GM21529 (cell line): ENCODE measurements around the gene NRG2.
A peak's percentile ranks its signal among the peaks of the same experiment; 100 is the strongest.

Source experiments
- ATAC-seq: cut with Tn5 transposase; IDR thresholded peaks from one replicate; pipeline ENCODE4 v1.9.1; 2021; ENCODE audit not compliant: unreplicated experiment

The NRG2 gene

GRCh38 chr5:139975306-139975705, 67.8 kb downstream of the NRG2 start:
- ATAC-seq = no peak

GRCh38 chr5:139974661-139975060, 68.4 kb downstream of the NRG2 start:
- no peak for ATAC-seq

DNA sequence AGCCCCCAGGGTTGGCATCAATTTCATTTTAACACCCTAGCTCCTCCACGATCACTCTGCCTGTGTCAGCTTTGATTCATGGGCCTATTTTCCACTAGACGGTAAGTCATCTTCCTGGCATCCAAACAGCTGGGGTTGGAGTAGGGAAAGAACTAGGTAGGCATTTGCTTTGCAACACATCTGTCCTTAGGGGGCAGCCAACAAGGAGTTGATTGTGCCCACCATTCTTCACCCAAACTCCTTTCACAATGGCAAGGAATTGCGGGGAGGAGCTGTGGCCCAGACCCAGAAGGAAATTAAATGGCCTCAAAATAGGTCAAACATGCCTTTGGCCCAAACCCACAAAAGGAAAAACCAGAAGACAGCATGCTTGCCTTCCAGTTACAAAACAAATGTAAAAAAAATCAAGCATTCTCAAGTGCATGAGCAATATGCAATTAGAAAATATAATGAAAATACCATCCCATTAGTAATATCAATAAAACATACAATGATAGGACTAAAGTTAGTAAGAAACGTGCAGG, 71.8 kb downstream of the NRG2 start:
- ATAC-seq = no peak

DNA sequence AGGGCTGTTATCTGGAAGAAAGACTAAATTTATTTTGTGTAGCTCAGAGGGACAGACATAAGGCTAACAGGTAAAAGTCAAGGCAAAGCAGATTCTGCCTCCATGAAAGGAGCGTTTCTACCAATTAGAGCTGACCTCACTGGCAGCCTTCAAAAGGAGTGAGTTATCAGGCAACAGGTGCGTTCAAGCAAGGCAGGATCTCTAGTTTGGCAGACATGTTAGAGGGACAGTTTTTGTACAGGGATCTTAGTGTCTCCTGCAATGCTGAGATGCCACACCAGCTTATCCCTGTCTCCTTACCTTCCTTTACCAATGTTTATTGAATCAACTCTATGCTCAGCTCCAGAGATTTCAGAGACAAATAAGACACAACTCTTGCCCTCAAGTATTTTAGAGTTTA, 73.8 kb downstream of the NRG2 start:
- ATAC-seq = no peak

- peak; percentile 90 for ATAC-seq
These were observed 74.4 kb downstream of the NRG2 start for GRCh38 chr5:139968547-139969261.

GRCh38 chr5:139967353-139967752, 75.7 kb downstream of the NRG2 start:
- no peak for ATAC-seq

DNA sequence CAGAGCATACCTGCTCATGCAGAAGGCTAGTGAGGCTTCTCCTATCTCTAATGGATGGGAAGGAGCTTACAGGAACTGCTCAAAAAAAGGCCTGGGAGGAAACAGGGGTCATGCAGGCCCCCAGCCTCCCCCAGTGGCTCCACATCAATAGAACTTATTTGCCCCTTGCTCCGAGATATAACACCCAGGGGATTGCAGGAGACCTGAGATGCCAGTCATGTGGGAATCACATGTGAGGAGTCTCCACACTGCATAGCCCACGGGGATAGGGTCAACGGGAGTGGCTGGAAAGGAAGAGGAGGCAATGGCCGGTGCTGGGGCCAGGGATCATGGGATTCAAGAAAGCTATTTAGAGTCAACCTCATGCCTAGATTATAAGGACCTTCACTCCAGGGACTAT, 76.2 kb downstream of the NRG2 start:
- no peak for ATAC-seq

- ATAC-seq = no peak
These were observed 78.0 kb downstream of the NRG2 start for GRCh38 chr5:139964994-139965565.

DNA sequence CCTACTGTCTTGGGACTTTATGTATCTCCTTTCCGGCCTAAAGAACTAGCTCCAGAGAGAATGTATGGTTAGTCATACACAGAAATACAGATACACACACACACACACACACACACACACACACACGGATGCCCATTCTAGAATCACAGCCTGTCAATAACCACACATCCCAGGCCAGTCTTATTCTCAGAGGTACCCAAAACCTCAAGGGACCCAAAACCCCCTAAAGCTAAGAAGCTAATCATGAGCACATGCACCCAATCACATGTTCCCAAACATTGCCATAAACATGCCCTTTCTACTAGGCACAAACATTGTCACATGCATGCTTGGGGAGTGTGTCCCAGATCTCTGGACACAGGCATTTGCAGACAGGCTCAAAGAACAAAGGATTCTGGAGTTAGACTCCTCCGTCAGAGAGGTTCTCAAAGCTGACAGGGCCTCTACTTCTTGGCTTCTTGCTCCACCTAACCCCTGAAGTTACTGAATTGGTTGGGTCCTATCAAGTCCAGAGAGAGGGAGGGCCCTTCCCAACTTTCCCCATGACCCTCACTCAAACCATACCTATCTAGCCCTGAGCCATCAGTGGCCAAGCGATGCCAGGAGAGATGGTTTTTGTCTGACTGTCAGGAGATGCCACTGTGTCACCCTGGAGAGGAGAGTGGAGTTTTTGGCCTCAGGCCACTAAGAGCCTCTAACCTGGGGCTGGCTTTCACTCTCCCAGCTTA, 78.7 kb downstream of the NRG2 start:
- no peak for ATAC-seq

GRCh38 chr5:139962445-139962844, 80.7 kb downstream of the NRG2 start:
- no peak for ATAC-seq

GRCh38 chr5:139961435-139962157, 81.5 kb downstream of the NRG2 start:
- peak; percentile 54 for ATAC-seq

DNA sequence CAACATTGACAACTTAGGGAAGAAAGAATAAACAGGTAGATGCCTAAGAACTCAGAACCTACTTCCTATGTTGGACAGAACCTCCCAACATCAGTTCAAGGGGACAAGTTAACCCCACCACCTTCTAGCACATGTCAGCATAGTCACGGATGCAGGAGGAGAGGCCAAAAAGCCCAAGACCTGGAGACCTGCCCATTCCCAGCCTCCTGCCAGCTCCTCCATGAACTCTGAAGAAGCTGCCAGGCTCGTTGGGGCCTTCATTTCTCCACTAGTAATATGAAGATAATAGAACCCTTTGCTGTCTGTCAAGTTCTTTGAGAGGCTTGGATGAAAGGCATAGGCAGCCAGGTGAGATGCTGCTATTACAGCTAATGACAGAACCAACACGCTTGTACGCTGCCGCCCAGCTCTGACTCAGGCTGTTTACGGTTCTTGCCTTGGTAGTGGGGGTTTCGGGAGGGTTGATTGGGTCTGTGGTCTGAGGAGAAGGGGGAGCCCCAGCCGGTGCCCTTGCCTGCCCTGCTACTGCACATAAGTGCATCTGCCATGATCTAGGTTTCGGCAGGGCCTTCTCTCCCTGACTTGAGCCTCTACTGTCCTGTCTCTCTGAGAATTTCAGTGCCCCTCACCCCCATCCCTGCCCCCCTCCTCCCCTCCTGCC, 82.2 kb downstream of the NRG2 start:
- peak; percentile 77 for ATAC-seq

- no peak for ATAC-seq
These were observed 84.5 kb downstream of the NRG2 start for GRCh38 chr5:139958432-139959148.

DNA sequence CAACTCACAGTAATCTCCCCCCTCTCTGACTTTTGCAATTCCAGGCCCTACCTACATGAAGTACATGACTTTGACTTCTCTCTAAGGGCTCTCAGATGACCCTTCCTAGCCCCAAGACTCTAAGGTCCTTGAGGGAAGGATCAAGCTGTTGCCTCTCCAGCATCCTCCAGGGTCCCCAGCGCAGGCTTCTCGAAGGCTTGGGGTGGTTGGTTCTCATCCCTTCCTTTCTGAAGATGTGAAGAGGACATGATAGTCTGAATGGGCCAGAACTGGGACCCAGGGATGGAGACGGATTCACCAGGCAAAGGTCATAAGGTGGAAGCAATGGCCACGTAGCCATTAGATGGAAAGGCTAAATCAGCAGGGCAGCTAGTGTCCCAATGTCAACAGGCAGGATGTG, 86.8 kb downstream of the NRG2 start:
- no peak for ATAC-seq

DNA sequence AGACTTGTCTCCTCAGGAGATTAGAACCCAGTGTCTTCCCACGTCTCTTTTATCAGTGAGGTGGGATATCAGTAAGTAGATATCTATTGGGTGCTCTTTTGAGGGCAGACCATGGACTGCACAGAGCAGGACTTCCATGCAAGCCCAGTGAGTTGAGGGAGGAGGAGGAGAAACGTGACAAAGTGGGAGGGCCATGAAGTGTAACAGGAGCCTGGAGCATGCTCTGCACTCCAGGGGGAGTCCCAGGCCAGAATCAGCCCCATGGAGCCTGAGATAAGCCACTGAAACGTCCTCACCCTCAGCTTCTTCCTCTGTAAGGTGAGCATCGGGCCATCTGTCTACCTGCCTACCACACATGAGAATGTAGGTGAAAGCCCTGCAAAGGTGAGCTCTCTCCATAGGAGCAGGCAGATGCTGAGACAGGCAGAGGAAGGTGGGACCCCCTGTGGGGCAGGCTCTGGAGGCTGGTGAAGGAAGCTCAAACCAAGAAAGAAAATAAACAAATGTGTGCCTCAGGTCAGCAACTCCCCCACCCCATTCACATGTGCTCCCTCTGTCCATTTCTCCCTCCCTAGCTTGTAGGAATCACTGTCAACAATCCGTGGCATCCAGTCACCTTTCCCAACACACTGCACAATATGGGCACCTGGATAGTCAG, 87.4 kb downstream of the NRG2 start:
- ATAC-seq = peak; percentile 43

DNA sequence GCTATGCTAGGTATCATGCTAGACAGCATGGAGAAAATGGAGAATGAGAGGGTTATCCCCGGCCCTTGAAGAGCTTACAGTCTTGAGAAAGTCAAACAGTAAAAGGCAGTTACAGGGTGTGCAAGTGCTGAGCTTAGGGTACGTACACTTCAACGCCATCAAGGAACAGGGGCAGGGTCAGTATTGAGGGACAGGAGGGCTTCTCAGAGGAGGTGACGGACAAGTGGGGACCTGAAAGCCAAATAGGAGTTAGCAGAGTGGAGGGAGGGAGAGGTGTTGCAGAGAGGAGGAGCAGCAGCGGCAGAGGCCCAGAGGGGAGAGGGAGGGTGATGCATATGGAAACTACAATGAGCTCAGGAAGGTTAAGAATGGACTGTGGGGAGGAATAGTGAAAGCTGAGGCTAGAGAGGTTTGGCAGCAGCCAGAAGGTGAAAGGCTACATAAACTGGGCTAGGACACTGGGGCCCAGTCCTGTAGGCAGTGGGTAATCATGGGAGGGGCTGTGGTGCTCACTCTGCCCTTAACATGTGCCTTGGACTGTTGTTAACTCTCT, 88.0 kb downstream of the NRG2 start:
- peak; percentile 78 for ATAC-seq

DNA sequence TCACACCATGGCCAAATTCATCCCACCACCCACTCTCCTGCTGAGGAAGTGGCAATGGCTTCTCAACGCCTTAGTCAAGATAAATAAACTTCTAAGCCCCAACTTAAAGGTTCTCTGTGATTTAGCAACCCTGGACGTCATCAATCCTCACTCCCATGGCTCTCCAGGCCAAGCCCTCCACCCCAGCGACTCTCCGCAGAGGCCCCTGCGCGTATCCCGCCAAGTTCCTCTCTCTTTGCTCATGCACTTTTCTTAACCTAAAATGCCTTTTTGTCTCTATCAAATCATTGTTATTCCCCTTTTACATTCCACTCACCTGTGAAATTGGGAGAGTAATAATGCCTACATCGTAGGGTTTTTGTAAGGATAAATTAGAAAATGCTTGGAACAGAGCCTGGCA, 88.6 kb downstream of the NRG2 start:
- no peak for ATAC-seq

- ATAC-seq = no peak
These were observed 89.1 kb downstream of the NRG2 start for GRCh38 chr5:139954022-139954421.

DNA sequence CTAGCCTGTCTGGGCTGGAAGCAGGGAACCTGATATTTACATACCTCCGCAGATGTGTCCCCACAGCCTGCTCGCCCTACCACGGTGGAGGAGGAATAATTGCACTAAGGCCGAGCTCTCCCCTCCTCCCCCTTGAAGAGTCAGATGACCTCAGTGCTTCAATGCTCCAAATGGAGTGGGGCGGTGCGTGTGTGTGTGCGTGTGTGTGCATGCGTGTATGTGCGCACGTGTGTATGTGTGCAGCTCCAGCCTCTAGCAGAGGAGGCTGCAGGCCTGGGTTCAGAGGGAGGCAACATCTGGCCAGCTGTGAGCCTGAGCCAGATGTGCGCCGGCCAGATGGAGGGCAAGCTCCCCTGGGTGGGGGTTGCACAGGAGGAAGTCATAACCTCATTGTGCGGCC, 90.5 kb downstream of the NRG2 start:
- ATAC-seq = no peak
